Lung (tissue), 12 donors: ENCODE results near the gene CAST. TPM values are rescaled to one million over a fixed set of nuclear protein-coding genes. Genes with fewer than 3 reads are reported as not detected.

ENCODE experiments used
- ATAC-seq: fragments of 200-7000 bp; cut with Tn5 transposase; one replicate; pipeline ENCODE4 v1.9.1; 2020; ENCODE audit warnings: moderate number of reproducible peaks; ENCODE audit not compliant: insufficient read depth, low FRiP score
- DNase-seq, 3 donors: peaks; one replicate each; pipeline ENCODE4 v3.0.0-alpha.2; 2013 to 2017
- H3K27ac ChIP-seq, 2 donors: one replicate each; pipeline ENCODE4 v1.5.1; 2013; ENCODE audit warnings: mild to moderate bottlenecking in 2 of 2, moderate library complexity in 2 of 2, control low read depth in 1 of 2, inconsistent platforms in 1 of 2, low read depth in 1 of 2, low read length in 1 of 2
- H3K27me3 ChIP-seq, 3 donors: one replicate each; pipeline ENCODE4 v1.5.1; 2013; ENCODE audit warnings: low read length in 2 of 3; ENCODE audit not compliant: control insufficient read depth in 3 of 3, insufficient read depth in 3 of 3
- H3K36me3 ChIP-seq, 4 donors: one replicate each; pipeline ENCODE4 v1.5.1; 2013; ENCODE audit warnings: low read length in 4 of 4, mild to moderate bottlenecking in 1 of 4, moderate library complexity in 1 of 4; ENCODE audit not compliant: control insufficient read depth in 4 of 4, insufficient read depth in 4 of 4
- H3K4me1 ChIP-seq, 5 donors: one replicate each; pipeline ENCODE4 v1.5.1; 2013; ENCODE audit warnings: low read length in 5 of 5, mild to moderate bottlenecking in 2 of 5, moderate library complexity in 1 of 5; ENCODE audit not compliant: control insufficient read depth in 5 of 5, insufficient read depth in 5 of 5
- H3K4me3 ChIP-seq: one replicate; pipeline ENCODE4 v1.5.1; 2013; ENCODE audit warnings: mild to moderate bottlenecking, control low read depth, moderate library complexity
- H3K9ac ChIP-seq, 2 donors: one replicate each; pipeline ENCODE4 v1.5.1; 2013; ENCODE audit warnings: low read length in 2 of 2, control low read depth in 1 of 2; ENCODE audit not compliant: insufficient read depth in 1 of 2
- H3K9me3 ChIP-seq, 4 donors: one replicate each; pipeline ENCODE4 v1.5.1; 2013; ENCODE audit warnings: low read length in 3 of 4, mild to moderate bottlenecking in 1 of 4, moderate library complexity in 1 of 4; ENCODE audit not compliant: control insufficient read depth in 4 of 4, insufficient read depth in 3 of 4
- WGBS, 2 donors: extraction: QIAGEN DNeasy Blood & Tissue Kit; methylation state at CpG; one replicate each; pipeline ENCODE4 v1.1.7; 2013; 5-methylcytosine and 5-hydroxymethylcytosine counted together
- polyA plus RNA-seq, 2 donors: library from polyadenylated mRNA; stranded (reverse); fragments of 200-250 nt; gene quantifications; one replicate each; pipeline ENCODE4 v1.2.1, GENCODE V29; 2013
- total RNA-seq, 2 donors: library from RNA; depleted of rRNA in 1 of 2; stranded (reverse); fragments of >200 nt in 1 of 2; gene quantifications; one replicate each; pipeline ENCODE4 v1.2.1, GENCODE V29; 2014 to 2021
- TF ChIP-seq, protein P1 (sequence below): IDR thresholded peaks from 2 replicates; pipeline ENCODE4 v1.5.1; 2012; ENCODE audit warnings: mild to moderate bottlenecking; ENCODE audit errors: control extremely low read depth, extremely low read depth
- donor health status: control.
- donor health status: control.
- donor health status: Bipolar disorder and iron deficiency.
- donor health status: healthy.
- donor health status: DM: yes; HTN: yes; CAD: no.

Gene CAST
- total and polyA plus RNA-seq, 4 donors = 84.8 to 279 (median 184) TPM

DNA sequence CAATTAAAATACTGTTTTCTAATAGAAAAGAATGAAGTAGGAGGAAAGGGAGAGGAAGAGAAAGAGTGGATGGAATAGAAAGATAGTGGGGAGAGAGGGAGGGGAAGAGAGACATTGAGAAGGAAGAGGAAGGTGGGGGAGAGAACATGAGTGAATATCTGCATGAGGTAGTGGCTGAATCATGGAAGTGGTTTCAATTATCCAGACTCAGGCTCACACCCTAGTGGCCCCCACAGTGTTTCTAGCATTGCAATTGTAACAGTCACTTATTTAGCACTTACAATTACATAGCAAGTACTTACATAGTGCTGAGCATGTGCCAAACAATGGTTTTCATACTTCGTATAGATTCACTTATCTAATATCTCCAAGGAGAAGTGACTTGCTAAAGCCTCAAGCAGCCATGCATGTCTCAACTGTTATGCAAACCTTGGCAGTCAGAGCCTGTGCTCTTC lies 72.7 kb downstream of the CAST start:
- DNase-seq (peak in 2 of 3 donors; percentile 30 to 57), ATAC-seq (no peak)
- no peaks in the 10 kb centered on the region for H3K27me3 ChIP-seq
- no peak overlapping the region for H3K4me3 ChIP-seq
- no peaks in the 10 kb centered on the region for H3K9me3 ChIP-seq
- peaks cover 3 to 19% (median 15%) of the 10 kb centered on the region in 4 donors for H3K36me3 ChIP-seq
- TF ChIP-seq, protein P1, sequence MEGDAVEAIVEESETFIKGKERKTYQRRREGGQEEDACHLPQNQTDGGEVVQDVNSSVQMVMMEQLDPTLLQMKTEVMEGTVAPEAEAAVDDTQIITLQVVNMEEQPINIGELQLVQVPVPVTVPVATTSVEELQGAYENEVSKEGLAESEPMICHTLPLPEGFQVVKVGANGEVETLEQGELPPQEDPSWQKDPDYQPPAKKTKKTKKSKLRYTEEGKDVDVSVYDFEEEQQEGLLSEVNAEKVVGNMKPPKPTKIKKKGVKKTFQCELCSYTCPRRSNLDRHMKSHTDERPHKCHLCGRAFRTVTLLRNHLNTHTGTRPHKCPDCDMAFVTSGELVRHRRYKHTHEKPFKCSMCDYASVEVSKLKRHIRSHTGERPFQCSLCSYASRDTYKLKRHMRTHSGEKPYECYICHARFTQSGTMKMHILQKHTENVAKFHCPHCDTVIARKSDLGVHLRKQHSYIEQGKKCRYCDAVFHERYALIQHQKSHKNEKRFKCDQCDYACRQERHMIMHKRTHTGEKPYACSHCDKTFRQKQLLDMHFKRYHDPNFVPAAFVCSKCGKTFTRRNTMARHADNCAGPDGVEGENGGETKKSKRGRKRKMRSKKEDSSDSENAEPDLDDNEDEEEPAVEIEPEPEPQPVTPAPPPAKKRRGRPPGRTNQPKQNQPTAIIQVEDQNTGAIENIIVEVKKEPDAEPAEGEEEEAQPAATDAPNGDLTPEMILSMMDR = no peak
- WGBS, 2 donors = 26 to 34% methylated on average over 1 of the region's 1 CpG
- H3K4me1 ChIP-seq = peaks cover 0 to 7% (median 4%) of the 10 kb centered on the region in 5 donors
- no peak overlapping the region for H3K9ac ChIP-seq
- no peak overlapping the region for H3K27ac ChIP-seq

- DNase-seq = no peak
- 93 to 94% methylated on average over 3 of the region's 3 CpGs for WGBS, 2 donors
- Histone ChIP-seq H3K27ac (no peak overlapping the region), H3K4me3 (no peak overlapping the region), H3K4me1 (peaks cover 0 to 7% (median 4%) of the 10 kb centered on the region in 5 donors), H3K9ac (no peak overlapping the region), H3K27me3 (no peaks in the 10 kb centered on the region), H3K9me3 (no peaks in the 10 kb centered on the region), H3K36me3 (peaks cover 15 to 33% (median 21%) of the 10 kb centered on the region in 4 donors)
- TF ChIP-seq, protein P1 = no peak
- no peak for ATAC-seq
Observed at GRCh38 chr5:96736937-96737336, 74.8 kb downstream of the CAST start.

- ATAC-seq (no peak), DNase-seq (no peak)
- H3K27me3 ChIP-seq = no peaks in the 10 kb centered on the region
- 98 to 99% methylated on average over 3 of the region's 3 CpGs for WGBS, 2 donors
- no peak overlapping the region for H3K9ac ChIP-seq
- H3K4me1 ChIP-seq = peaks cover 0 to 7% (median 0%) of the 10 kb centered on the region in 5 donors
- H3K27ac ChIP-seq = peak overlapping the region in 1 of 2 donors; percentile 82
- no peaks in the 10 kb centered on the region for H3K9me3 ChIP-seq
- no peak overlapping the region for H3K4me3 ChIP-seq
- H3K36me3 ChIP-seq = peaks cover 25 to 54% (median 36%) of the 10 kb centered on the region in 4 donors
- TF ChIP-seq, protein P1 = no peak
Observed at GRCh38 chr5:96741106-96741505, 78.9 kb downstream of the CAST start.

DNA sequence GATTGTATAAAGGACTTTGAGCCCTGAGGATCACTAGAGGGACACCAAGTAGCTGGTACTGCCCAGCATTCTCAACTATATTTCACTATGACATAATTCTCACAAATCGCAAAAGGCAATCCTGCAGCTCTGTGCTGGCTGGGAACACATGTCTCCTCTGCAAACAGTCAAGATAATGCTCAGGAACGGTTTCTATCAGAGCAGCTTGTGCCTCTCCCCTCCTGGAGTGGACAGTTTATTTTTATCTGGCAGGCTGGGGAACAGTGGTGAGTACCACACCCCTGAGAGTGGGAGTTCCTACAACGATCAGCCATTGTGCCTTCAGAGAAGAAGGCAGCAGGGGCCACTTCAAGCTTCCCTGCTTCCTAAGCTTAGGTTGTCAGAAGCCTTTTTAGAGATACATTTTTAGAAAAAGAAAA lies 79.7 kb downstream of the CAST start:
- no peak for ATAC-seq
- peaks cover 25 to 60% (median 37%) of the 10 kb centered on the region in 4 donors for H3K36me3 ChIP-seq
- H3K27ac ChIP-seq = peak overlapping the region; percentile 24 to 82

More for the DNA sequence above, 79.7 kb downstream of the CAST start:
- Histone ChIP-seq H3K4me3 (no peak overlapping the region), H3K4me1 (peaks cover 0 to 10% (median 0%) of the 10 kb centered on the region in 5 donors), H3K9me3 (no peaks in the 10 kb centered on the region), H3K27me3 (no peaks in the 10 kb centered on the region), H3K9ac (no peak overlapping the region)
- TF ChIP-seq, protein P1 = no peak
- DNase-seq = no peak
- whole genome bisulfite sequencing, 2 donors = 56 to 60% methylated on average over 3 of the region's 3 CpGs
